WTC11 (cell line): ENCODE results near the gene NUMBL. TPM values are rescaled to one million over a fixed set of nuclear protein-coding genes. Genes with fewer than 3 reads are reported as not detected.
"Not testable (repeated sequence)": the region's sequence is repeated elsewhere in the genome, so short reads cannot be mapped to it uniquely, and the experiment has no call there.

Source experiments
- ATAC-seq: fragments of 200-7000 bp; cut with Tn5 transposase; 2 replicates; pipeline ENCODE4 v1.10.0; 2021; ENCODE audit warnings: mild to moderate bottlenecking, moderate library complexity
- CTCF ChIA-PET: fragments of 300-600 bp; sonication (Branson Sonifier 250); formaldehyde crosslinking; loops from one replicate; lab custom pipeline; 2021; ENCODE audit warnings: antibody characterized with exemption; lab: Charles Lee
- POLR2A ChIA-PET: fragments of 350-600 bp; sonication (Branson Sonifier 250); formaldehyde crosslinking; loops from one replicate; lab custom pipeline; 2021; ENCODE audit warnings: antibody characterized with exemption; lab: Charles Lee
- DNase-seq: peaks from one replicate; pipeline ENCODE4 v3.0.0; 2021; ENCODE audit warnings: low spot score
- H3K27ac Mint-ChIP-seq: 2 replicates; pipeline ENCODE4 v1.8.0; 2021; ENCODE audit warnings: mixed read lengths
- H3K27me3 Mint-ChIP-seq: 2 replicates; pipeline ENCODE4 v1.8.0; 2021; ENCODE audit warnings: low read depth, mild to moderate bottlenecking, moderate library complexity, mixed read lengths
- H3K36me3 Mint-ChIP-seq: 2 replicates; pipeline ENCODE4 v1.8.0; 2021; ENCODE audit warnings: mixed read lengths
- H3K4me1 Mint-ChIP-seq: 2 replicates; pipeline ENCODE4 v1.8.0; 2022; ENCODE audit warnings: mixed read lengths
- H3K4me3 Mint-ChIP-seq: 2 replicates; pipeline ENCODE4 v1.8.0; 2021; ENCODE audit warnings: mild to moderate bottlenecking, moderate library complexity, mixed read lengths
- H3K9me3 Mint-ChIP-seq: 2 replicates; pipeline ENCODE4 v1.8.0; 2021; ENCODE audit warnings: mixed read lengths
- AFF4 ChIP-seq: sonication (generic); formaldehyde crosslinking; IDR thresholded peaks from 2 replicates; pipeline ENCODE4 v1.8.1; 2023; ENCODE audit warnings: mild to moderate bottlenecking, missing genetic modification reagents, borderline replicate concordance
- AR ChIP-seq: fragments of 250-450 bp; sonication (Bioruptor Pico); IDR thresholded peaks from 2 replicates; pipeline ENCODE4 v1.9.0; 2021; ENCODE audit warnings: mild to moderate bottlenecking
- ATF1 ChIP-seq: sonication (generic); formaldehyde crosslinking; IDR thresholded peaks from 2 replicates; pipeline ENCODE4 v1.8.1; 2023; ENCODE audit warnings: mild to moderate bottlenecking, moderate library complexity, missing genetic modification reagents
- FOXJ3 ChIP-seq: sonication (generic); formaldehyde crosslinking; IDR thresholded peaks from 2 replicates; pipeline ENCODE4 v1.9.0; 2021; ENCODE audit warnings: missing genetic modification reagents, mild to moderate bottlenecking, borderline replicate concordance
- FOXK1 ChIP-seq: sonication (generic); formaldehyde crosslinking; IDR thresholded peaks from 2 replicates; pipeline ENCODE4 v1.8.0; 2022; ENCODE audit warnings: mild to moderate bottlenecking, moderate library complexity, missing genetic modification reagents
- FOXP4 ChIP-seq: sonication (generic); formaldehyde crosslinking; IDR thresholded peaks from 2 replicates; pipeline ENCODE4 v1.8.0; 2022; ENCODE audit warnings: mild to moderate bottlenecking, missing genetic modification reagents
- GRHL2 ChIP-seq: fragments of 250-450 bp; sonication (Bioruptor Pico); IDR thresholded peaks from 2 replicates; pipeline ENCODE4 v1.8.0; 2022; ENCODE audit warnings: mild to moderate bottlenecking, moderate library complexity; ENCODE audit not compliant: insufficient replicate concordance, severe bottlenecking
- GTF2I ChIP-seq: fragments of 250-450 bp; sonication (Bioruptor Pico); conservative IDR thresholded peaks from 2 replicates; pipeline ENCODE4 v1.4.0; 2021; ENCODE audit warnings: mild to moderate bottlenecking
- IRF1 ChIP-seq: sonication (generic); formaldehyde crosslinking; IDR thresholded peaks from 2 replicates; pipeline ENCODE4 v1.8.0; 2023; ENCODE audit warnings: missing genetic modification reagents
- JUN ChIP-seq: sonication (generic); formaldehyde crosslinking; IDR thresholded peaks from 2 replicates; pipeline ENCODE4 v1.8.0; 2023; ENCODE audit warnings: mild to moderate bottlenecking, missing genetic modification reagents
- NFATC4 ChIP-seq: fragments of 250-450 bp; sonication (Bioruptor Pico); IDR thresholded peaks from 2 replicates; pipeline ENCODE4 v1.9.0; 2021; ENCODE audit warnings: mild to moderate bottlenecking
- ZNF121 ChIP-seq: sonication (generic); formaldehyde crosslinking; IDR thresholded peaks from 2 replicates; pipeline ENCODE4 v1.8.0; 2023; ENCODE audit warnings: missing genetic modification reagents
- ZNF219 ChIP-seq: sonication (generic); formaldehyde crosslinking; IDR thresholded peaks from 2 replicates; pipeline ENCODE4 v1.8.0; 2023; ENCODE audit warnings: missing genetic modification reagents, mild to moderate bottlenecking, borderline replicate concordance
- ZNF512 ChIP-seq: sonication (generic); formaldehyde crosslinking; IDR thresholded peaks from 2 replicates; pipeline ENCODE4 v1.8.1; 2022; ENCODE audit warnings: missing genetic modification reagents, borderline replicate concordance
- total RNA-seq: library from RNA; stranded (reverse); gene quantifications from 3 replicates; pipeline ENCODE4 v1.2.3, GENCODE V29; 2021

Gene NUMBL
- total RNA-seq, 1 experiment from 2014 or later = 30.3 TPM

GRCh38 chr19:40733149-40733548 lies 42.7 kb upstream of the NUMBL start (continued):
- TF ChIP-seq AR = no peak
- TF ChIP-seq FOXK1 (CRISPR knock-in tag) = no peak
- TF ChIP-seq ATF1 (CRISPR knock-in tag) = no peak
- no peak for TF ChIP-seq AFF4 (CRISPR knock-in tag)
- no peak for TF ChIP-seq ZNF219 (CRISPR knock-in tag)
- no peak for TF ChIP-seq ZNF512 (CRISPR knock-in tag)
- TF ChIP-seq FOXP4 (CRISPR knock-in tag) = no peak
- TF ChIP-seq IRF1 = no peak
- TF ChIP-seq JUN = no peak
- TF ChIP-seq GRHL2 (CRISPR knock-in tag) = no peak
- no peak for TF ChIP-seq FOXJ3 (CRISPR knock-in tag)
- TF ChIP-seq GTF2I (CRISPR knock-in tag) = no peak
- TF ChIP-seq ZNF121 (CRISPR knock-in tag) = no peak
- no peak for TF ChIP-seq NFATC4 (CRISPR knock-in tag)

- ATAC-seq, CTCF ChIA-PET, H3K4me3 Mint-ChIP-seq, H3K27me3 Mint-ChIP-seq, H3K4me1 Mint-ChIP-seq, H3K27ac Mint-ChIP-seq, H3K9me3 Mint-ChIP-seq, DNase-seq: not testable (repeated sequence)
- H3K36me3 Mint-ChIP-seq = peaks cover 47% of the 10 kb centered on the region
- POLR2A ChIA-PET = interaction anchor here (0.6 to 0.7 kb wide), 2 partner anchors 112 to 1762 kb away, joined by 3 read pairs; no protein-coding TSS in a partner anchor
Measured at GRCh38 chr19:40732304-40732703, 41.9 kb upstream of the NUMBL start.

GRCh38 chr19:40730065-40730464 lies 39.6 kb upstream of the NUMBL start:
- POLR2A ChIA-PET, H3K27me3 Mint-ChIP-seq, CTCF ChIA-PET, H3K4me3 Mint-ChIP-seq, DNase-seq, ATAC-seq, H3K27ac Mint-ChIP-seq, H3K9me3 Mint-ChIP-seq, H3K4me1 Mint-ChIP-seq: not testable (repeated sequence)
- peaks cover 41% of the 10 kb centered on the region for H3K36me3 Mint-ChIP-seq
